Activated effector memory CD4-positive, alpha-beta T cell treated with anti-CD3 and anti-CD28 coated beads, Interleukin-2, amount 50 U/mL, for 16 hours (primary cell): ENCODE data around the gene ZAP70.

Source experiments
- DNase-seq: peaks from one replicate; pipeline ENCODE4 v3.0.0-alpha.2; 2020

The ZAP70 gene

DNA sequence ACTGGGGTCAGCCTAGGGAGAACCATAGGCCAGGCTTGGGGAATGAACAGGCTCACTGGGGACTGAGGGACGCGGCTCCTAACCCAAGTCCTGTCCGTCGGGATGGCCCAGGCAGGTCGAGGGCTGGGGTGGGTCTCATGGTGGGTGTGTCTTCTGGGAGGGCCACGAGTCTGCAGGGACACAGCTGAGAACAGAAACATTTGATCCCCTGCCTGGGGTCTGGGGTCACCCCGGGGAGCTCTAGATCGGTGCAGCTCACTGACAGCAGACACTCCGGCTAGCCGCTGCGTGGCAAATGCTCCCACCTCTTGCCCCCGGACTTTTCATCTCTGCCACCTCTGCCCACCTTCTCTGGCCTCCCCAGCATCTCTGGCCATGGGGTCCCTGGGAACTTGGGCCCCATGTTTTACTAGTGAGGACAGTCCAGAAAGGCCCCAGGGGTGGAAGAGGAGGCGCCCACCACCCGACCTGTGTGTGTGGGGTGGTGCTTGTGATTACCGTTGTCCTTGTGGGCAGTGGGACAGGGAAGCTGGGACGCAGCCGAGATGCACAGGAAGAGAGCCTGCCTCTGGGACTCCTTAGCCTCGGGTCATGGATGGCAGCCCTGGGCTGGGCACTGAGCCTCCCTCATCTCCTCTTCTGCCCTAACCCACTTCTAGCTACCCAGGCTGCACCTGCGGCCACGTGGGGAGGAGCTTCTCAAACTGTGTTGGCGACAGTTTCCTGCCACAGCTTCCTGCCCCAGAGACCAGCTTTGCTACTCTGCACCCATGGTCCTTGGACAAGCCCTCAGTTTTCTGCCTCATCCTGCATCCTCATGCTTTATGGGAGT lies 4.9 kb downstream of the ZAP70 start:
- peak; percentile 91 for DNase-seq

DNA sequence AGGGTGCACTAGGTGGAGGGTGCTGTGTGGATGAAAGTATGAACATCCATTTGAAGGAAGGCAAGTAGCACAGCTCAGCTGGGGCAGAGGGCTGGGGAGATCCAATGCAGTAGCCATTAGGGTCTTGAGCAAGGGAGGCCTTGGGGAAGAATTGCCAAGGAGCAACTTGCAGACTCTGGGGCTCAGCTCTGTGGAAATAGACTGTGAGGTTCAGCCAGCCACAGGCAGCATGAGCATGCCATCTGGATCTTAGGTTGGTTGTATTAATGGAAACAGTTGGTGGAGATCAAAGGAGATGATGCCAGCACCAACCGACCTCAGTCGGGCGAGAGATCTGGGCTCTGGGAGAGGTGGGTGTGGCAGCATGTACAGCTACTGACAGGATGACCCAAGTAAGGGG lies 5.6 kb downstream of the ZAP70 start:
- peak; percentile 72 for DNase-seq

DNA sequence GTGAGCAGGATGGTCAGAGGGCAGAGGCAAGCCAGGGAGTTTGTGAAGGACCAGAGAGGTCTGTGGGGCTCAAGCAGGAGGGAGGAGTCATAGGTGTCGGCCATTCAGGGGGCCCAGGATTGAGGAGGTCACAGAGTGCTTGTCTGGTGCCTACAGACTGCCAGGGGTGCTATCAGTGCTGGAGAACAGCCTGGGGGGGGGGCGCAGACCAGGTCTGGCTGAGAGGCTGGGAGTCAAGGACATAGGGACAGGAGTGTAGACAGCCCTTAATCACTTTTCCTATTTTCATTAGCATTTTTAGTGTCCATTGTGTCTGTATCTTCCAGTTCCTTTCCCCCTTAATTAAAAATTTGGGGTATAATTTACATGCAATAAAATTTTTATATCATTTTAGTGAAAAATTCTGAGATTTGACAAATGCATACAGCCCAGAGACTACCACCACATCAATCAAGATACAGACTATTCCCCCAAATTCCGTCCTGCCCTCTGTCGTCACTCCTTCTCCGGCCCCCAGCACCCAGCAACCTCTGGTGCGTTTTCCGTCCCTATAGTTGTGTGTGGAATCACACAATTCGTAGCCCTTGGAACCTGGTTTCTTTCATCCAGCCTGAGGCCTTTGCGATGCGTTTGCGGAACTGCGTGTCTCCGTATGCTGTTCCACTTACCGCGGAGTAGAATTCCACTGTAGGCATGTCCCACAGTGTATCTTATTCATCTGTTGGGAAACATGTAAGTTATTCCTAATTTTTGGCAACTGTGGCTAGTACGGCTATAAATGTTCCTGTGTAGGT lies 6.2 kb downstream of the ZAP70 start:
- DNase-seq = peak; percentile 53

DNA sequence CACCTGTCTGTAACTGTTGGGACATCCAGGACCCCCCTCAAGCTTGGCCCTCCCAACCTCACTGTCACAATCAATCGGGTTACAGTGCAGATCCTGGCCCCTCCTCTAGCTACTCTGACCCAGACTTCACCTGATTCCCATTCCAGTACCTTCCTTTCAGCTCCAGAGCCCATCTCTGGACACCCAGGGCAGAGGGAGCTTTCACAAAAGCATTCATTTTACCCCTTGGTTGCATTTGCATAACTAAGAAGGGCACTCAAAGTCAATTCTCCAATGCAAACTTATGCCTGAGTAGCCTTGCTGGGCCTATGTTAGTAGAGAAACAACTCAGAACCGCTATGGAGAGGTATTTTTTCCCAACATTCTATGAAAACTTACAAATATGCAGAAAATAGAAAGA lies 7.4 kb downstream of the ZAP70 start:
- DNase-seq = no peak

DNA sequence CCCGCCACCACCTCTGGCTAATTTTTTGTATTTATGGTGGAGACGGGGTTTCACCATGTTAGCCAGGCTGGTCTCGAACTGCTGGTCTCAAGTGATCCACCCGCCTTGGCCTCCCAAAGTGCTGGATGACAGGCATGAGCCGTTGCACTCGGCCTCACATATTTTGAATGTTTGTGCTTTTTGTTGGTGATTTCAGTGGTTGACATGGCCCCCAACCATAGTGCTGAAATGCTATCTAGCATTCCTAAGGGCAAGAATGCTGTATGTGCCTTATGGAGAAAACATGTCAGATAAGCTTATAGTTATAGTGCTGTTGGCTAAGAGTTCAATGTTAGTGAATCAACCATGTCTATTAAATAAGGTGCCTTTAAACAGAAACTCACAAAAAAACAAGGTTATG lies 8.9 kb downstream of the ZAP70 start:
- no peak for DNase-seq

DNA sequence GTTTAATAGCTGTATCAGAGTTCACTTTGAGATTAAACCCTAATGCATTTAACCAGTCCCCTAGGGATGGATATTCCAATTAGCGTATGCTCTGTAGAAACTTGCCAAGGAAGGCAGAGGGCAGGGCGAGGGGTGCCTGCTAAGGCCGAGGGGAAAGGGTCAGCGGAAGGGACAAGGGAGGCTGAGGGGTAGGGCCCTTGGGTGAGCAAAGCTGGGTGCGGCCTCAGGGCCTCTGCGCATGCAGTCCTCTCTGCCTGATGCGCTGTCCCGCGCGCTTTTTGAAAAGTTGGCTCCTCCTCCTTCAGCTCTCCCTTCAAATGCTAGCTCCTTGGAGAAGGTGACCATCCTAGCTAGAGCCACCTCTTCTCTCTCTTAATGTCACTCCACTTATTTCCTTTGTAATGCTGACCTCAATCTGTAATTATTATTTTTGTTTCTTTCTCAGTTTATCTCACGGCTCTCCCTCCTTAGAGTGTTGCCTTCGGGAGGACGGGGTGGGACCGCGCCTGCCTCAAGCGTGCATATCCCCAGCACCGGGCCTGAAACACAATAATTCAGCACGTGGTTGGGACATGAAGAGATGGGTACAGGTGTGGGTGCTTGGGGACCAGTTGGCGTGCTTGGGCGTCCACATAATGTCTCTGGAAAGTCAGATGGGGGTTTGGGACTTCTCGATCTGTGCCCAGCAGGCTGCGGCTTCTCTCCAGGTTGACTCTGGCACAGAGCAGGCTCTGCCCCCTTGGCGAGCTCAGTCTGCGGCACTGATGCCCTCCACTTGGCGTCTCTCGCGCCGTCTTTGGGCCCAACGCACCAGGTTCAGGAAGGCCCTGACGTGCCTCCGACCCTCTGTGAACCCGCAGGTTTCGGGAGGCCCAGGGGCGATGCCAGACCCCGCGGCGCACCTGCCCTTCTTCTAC lies 10.0 kb downstream of the ZAP70 start:
- no peak for DNase-seq

DNA sequence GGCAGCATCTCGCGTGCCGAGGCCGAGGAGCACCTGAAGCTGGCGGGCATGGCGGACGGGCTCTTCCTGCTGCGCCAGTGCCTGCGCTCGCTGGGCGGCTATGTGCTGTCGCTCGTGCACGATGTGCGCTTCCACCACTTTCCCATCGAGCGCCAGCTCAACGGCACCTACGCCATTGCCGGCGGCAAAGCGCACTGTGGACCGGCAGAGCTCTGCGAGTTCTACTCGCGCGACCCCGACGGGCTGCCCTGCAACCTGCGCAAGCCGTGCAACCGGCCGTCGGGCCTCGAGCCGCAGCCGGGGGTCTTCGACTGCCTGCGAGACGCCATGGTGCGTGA lies 10.7 kb downstream of the ZAP70 start:
- no peak for DNase-seq

DNA sequence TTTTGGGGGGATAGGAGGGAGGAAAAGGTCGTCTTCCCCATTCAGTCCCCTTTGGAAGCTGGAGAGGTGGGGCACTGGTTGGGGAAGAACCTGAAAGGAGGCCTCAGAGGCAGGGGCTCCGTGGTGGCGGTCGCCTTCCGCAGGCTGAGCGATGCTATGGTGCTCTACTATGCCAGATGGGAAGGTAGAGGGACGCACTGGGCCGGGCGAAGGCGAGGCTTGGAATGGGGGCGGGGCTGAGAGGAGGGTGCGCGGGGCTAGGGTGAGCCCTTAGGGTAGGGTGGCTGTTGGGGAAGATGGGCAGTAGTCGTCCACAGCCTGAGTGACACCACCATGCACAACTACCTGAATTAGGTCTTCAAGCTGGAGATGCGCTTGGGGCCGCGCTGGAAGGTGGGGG lies 11.1 kb downstream of the ZAP70 start:
- no peak for DNase-seq

DNA sequence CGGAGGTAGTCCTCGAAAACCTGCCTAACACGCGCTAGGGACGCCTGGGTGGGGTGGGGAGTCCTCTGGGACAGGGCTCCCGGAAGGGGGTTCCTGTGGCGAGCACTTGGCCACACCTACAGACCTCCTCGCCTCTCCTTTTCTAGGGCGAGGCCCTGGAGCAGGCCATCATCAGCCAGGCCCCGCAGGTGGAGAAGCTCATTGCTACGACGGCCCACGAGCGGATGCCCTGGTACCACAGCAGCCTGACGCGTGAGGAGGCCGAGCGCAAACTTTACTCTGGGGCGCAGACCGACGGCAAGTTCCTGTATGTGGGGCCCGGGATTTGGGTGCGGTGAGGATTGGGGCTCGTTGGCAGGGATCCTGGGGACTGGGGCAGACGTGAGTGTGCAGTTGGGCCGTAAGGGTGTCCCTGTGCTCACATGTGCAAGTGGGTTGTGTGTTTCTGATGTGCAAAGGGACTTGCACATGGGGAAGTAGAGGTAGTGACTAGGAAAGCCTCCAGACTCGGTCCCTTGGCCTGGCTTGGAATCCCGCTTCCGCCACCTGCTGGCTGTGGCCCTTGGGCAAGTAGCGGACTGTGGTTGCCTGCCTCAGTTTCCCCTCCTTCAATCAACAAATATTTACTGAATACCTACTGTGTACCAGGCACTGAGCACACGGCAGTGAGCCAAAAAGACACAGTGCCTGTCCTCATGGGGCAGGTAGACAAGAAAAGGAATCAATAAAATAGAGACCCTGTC lies 11.7 kb downstream of the ZAP70 start:
- DNase-seq = no peak

DNA sequence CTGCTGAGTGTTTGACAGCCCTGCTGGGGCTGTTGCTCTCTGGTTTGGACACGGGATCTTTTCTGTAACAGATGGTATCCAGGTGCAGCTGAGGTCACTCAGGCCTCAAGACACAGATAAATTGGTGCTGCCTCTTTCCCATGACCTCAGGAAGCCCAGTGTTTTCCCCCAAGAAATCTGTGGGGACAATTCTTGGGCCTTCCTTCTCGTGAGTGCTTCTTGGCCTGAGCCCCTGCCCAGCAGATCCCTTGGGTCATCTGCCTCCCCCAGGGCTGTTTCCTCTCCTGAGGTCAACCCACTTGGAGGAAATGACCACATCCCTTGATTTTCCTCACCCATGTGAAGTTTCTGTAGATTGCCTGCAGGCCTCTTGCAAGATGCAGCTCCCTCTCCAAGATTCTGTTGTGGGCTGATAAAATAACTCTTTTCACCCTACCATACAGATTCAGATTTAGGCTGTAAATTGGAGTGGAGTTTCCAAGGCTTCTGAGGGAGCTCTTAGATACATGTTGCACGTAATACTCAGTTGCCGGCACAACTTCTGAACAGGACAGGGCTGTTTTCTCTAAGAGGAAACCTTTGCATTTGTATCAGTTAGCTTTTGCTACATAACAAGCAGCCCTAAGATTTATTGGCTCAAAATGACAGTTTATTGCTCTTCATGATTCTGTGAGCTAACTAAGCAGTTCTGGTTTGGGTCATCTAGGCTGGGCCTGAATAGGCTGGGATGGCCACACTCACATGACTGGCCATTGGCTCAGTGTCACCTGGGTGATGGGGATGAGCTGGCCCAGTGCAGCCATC lies 13.1 kb downstream of the ZAP70 start:
- peak; percentile 34 for DNase-seq

DNA sequence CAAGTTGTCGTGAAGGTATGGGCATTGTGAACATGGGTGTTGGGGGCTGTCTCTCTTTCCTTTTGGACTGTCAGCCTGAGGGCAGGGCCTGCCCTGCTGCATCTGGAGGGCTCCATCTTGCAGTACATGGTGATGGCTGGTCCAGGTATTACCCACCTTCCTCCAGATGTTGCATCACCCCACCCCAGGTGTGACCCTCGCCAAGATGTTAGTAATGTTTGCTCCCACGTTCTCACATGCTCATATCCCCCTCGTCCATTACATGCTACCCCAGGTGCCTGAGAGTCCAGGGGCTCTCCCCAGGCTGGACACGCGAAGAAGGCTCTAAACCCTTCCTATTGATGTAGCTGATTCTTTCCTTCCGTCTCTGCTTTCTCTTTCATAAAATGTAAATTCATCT lies 13.9 kb downstream of the ZAP70 start:
- DNase-seq = peak; percentile 57

DNA sequence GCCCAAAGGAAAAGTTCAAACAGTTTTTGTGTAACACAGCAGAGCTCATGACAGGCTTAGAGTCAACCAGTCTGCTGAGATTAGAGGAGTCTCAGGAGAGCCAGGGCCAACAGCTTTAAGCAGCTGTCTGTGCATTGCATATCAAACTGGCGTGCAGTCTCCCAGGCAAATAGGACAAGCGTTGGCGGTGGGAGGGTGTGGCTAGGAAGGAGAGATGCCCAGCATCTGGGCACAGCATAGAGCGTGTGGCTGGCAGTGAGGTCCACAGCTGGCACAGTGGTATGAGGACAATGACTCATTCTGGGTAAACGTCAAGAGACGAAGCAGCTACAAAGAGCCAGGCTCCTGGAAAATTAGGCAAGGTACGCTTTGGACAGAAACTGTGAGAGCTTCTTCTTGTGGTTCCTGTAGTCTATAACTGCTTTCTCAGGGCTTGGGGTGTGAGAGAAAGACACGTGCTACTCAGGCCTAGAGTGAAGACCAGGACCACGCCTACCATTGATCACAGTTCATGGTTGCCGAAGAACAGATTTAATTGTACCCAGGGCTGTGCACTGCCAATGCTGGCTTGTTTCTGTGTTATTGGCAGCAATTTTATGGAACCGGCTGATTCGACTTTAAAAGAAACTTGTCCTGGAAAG lies 14.8 kb downstream of the ZAP70 start:
- peak; percentile 67 for DNase-seq

DNA sequence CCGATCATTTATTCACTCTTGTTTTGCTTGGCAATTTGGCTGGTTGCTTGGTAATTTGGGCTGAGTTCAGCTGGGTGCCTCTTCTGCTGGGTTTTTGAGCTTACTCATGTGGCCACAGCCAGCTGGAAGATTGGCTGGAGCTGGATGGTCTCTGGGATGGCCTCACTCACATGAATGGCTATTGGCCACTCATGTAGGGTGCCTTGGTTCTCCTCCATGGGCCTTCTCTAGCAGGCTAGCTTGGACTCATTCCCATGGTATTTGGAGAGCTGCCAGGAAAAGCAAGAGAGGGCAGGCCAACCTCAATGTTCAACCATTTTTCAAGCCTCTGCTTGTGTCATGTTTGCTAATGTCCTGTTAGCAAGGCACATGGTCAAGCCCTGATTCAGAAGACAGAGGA lies 16.9 kb downstream of the ZAP70 start:
- no peak for DNase-seq

DNA sequence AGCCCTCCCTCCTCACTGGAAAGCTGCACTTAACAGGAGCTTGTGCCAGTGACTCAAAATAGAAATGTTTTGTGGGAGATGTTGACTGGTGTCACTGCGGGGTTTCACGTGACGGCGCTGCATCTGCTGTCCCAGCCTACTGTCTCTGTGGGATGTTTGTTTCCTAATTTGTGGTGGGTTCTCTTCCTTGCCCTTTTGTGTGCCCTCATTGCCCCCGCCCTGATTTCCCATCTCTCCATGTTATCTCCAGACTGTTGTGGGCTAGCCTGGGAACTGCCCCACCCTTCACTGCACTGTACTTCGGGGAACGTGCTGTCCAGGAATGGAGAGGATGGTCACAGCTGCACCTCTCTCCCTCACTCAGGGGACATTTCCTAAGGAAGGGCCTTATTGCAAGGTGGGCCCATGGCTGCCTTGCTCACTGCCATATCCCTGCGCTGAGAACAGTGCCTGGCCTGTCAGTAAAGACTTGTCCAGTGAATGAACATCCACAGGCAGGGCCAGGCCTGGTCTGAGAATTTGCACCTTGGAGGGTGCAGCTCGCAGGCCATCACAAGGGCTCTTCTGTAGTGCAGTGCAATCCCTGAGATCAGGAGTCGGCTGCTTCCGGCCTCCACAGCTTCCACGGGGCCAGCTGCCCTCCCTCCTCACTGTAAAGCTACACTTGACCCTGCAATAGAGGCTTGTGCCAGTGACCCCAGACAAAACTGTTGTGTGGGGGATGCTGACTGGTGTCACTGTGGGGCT lies 18.1 kb downstream of the ZAP70 start:
- peak; percentile 62 for DNase-seq

DNA sequence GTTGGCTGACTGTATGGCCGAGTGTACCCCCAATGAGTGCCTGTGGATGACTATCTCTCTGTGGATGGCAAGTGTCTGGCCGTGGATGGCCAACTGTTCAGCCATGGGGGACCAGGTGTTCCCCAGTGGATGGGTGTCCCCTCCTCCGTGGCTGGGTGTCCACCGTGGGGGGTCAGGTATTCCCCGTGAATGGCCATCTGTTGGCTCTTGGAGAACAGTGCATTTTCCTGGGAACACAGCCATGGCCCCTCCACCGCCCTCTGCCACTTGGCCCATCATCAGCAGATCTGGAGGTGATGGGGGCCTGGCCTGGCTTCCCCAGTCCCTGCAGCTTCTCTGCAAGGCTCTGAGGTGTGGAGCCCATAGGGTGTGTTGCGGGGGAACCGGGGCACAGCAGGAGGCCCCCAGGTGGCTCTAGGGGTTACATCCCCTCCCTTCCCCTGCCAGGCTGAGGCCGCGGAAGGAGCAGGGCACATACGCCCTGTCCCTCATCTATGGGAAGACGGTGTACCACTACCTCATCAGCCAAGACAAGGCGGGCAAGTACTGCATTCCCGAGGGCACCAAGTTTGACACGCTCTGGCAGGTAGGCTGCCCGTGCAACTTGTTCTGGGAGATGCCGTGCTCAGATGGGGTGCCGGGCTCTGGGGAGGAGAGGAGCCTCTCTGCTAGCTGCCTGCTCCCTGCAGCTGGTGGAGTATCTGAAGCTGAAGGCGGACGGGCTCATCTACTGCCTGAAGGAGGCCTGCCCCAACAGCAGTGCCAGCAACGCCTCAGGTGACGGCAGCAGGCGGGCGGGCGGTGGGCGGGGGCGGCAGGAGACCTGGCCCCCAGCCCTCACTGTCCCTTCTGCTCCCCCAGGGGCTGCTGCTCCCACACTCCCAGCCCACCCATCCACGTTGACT lies 19.3 kb downstream of the ZAP70 start:
- DNase-seq = no peak

DNA sequence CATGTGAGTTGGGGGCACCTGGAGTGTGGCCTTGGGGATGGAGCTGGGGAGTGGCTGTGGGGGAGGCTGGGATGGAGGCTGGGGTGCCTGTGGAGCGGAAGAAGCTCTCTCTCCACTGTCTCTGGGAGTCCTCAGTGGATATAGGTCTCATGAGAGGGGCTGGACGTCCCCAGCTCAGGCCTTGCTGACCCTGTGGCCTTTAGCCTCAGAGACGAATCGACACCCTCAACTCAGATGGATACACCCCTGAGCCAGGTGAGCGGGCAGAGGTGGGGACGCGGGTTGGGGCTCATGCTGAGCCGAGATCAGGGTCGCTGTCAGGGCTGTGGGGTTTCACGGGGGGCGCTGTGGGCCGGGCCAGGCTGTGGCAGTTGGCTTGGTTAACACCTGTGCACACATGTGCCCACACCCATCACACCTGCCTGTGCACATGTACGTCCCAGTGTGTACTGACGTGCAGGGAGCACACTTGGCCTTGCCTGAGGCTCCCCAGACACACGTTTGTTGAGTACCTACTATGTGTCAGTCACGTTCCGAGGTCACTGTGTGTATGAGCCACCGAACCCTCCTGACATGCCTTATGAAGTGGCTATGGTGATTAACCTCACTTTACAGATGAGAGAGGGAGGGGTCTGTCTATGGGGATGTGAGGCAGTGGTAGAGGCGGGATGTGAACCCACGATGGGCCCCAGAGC lies 20.1 kb downstream of the ZAP70 start:
- DNase-seq = no peak

DNA sequence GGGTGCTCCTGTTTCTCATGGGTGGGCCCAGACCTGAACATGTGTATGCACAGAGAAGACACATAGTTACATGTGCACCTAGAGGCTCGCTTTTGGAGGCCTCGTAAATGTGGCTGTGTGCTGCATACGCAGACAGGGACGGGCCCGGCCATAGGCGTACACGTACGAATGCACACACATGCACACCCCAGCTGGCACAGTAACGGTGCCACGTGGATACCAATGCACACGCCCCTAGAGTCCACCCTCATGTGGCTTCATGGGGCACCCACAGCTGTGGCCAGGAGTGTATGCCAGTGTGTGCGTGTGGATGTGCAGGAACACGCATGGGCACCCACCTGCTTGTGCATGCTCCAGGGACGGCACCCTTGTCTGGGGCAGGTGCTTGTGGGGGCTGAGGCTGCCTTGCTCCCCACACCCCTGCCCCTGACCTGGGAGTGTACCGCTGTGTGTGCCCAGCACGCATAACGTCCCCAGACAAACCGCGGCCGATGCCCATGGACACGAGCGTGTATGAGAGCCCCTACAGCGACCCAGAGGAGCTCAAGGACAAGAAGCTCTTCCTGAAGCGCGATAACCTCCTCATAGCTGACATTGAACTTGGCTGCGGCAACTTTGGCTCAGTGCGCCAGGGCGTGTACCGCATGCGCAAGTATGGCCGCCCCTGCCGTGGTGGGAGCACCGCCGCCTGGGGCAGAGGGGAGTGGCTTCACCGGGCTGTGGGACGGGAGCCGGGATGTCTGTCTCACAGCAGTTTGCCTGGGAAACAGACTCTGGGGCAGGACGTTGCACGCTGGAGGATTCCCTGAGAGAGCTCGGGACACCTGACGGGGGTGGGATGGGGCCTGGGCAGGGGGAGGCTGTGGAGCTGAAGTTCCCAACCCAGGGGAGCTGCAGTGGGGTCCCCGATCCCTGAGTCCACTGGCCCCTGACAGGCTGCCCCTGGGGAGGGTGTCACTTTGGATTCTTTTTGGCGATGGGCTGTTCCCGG lies 21.0 kb downstream of the ZAP70 start:
- DNase-seq = peak; percentile 62
